COLO668 (cell line): ENCODE measurements around the gene RBM11.
A peak's percentile ranks its signal among the peaks of the same experiment; 100 is the strongest.
"Not testable (repeated sequence)": the region's sequence is repeated elsewhere in the genome, so short reads cannot be mapped to it uniquely, and the experiment has no call there.

ENCODE experiments used
- DNase-seq: peaks from one replicate; lab custom pipeline; 2025; ENCODE audit not compliant: unreplicated experiment; lab: John Stamatoyannopoulos, UW

RBM11 gene, protein sequence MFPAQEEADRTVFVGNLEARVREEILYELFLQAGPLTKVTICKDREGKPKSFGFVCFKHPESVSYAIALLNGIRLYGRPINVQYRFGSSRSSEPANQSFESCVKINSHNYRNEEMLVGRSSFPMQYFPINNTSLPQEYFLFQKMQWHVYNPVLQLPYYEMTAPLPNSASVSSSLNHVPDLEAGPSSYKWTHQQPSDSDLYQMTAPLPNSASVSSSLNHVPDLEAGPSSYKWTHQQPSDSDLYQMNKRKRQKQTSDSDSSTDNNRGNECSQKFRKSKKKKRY

DNA sequence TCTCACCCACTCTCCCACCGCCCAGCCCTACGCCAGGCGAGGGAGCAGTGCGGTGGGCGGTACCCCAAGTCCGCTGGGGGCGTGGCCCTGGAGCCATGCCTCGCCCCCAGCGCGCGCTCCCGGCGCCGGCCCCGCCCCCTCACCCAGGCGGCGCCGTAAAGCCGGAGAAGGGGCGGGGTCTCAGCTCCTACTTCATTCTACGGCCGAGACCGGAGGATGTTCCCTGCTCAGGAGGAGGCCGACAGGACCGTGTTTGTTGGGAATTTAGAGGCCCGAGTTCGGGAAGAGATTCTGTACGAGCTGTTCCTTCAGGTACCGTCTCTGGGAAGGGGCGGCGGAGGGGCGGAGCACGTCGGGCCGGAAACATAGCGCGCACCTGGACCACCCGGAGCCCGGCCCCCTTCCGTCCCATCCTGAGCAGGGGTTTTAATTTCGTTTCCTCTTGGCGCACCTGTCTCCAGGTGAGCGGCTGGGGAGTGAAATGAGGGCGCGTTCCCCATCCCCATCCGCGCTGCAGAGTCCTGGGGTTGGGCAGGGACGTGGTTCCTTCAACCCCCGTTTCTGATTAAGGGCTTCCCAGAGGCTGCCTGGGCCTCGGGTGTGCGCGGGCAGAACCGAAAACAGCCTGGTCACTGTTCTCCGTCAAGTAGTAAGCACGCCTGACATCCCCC lies at the start of gene RBM11:
RBM11 (plus strand) TSS at position 187 of the 671 bp plus-strand sequence; CDS start at position 217, 30 bp downstream.
- DNase-seq, result peak; percentile 92

DNA sequence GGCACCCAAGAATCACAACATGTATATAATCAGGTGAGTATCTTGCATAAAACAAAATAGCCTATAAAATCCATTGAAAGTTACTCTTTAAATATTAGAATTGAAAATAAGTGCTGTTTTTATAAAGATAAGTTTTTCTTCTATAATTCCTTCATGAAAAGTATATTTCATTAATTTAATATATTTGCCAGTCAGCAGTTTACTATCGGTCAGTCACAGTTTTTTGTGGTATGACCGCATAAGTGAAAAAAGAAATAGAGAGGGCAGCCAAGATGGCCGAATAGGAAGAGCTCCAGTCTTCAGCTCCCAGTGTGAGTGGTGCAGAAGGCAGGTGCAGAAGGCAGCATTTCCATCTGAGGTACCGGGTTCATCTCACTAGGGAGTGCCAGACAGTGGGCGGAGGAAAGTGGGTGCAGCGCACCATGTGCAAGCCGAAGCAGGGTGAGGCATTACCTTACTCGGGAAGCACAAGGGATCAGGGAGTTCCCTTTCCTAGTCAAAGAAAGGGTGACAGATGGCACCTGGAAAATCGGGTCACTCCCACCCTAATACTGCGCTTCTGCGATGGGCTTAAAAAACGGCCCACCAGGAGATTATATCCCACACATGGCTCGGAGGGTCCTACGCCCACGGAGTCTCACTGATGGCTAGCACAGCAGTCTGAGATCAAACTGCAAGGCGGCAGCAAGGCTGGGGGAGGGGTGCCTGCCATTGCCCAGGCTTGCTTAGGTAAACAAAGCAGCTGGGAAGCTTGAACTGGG lies 49.3 kb upstream of the RBM11 start:
- DNase-seq, result not testable (repeated sequence)

DNA sequence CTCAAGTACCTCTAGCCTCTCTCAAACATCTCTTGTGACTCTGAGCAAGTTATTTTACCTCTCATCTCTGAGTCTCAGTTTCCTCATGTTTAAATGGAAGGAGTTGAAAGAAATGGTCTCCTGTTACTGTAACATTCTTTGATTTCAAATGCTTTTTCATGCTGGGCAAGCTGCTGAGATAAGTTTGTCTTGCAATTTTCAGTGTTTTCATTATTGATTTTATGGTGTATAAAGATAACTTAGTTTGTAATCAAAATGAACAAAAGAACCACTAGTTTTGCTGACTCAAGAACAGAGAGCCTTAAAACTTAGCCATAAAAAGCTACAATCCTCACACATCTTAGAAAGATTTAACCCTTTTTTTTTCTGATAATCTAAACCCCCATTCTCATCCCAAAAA lies 9.7 kb upstream of the RBM11 start:
- DNase-seq, result no peak

DNA sequence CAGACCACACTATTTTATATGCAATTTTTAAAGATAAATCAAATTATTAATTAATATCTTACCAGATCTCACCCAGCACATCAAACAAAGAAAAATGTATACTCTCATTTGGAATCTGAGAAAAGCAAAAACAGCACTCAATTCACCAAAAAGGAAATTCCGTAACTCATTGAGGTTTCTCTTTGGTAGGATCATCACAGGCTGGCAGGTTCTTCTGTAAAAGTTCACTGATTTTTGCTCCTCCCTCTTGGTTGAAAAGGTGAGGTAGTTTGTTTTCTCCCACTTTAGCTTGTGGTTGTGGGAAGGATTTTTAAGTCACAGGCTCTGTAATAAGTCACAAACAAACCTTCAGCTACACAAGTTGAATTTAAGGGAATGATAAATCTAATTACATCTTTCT lies 5.2 kb upstream of the RBM11 start, which contains the start of gene LIPI:
LIPI (minus strand) TSS at position 218 of the 400 bp plus-strand sequence; CDS start at position 108, 110 bp downstream.
- no peak for DNase-seq

DNA sequence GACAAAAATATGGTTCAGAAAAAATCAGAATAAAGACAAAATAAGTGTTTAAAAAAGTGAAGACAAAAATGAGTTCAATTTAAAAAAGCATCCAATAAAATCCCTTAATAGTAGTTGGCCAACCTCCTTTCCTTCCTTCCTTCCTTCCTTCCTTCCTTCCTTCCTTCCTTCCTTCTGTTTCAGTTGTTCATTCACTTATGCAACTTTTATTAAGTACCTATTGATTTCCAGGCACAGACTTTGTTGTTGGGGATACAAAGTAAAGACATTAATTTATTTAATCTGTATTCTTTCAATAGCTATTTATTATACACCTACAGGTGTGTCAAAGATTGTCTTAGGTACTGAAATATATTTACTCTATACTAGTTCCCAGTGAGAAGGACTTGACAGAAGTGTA lies 2.8 kb upstream of the RBM11 start:
- DNase-seq, result no peak

DNA sequence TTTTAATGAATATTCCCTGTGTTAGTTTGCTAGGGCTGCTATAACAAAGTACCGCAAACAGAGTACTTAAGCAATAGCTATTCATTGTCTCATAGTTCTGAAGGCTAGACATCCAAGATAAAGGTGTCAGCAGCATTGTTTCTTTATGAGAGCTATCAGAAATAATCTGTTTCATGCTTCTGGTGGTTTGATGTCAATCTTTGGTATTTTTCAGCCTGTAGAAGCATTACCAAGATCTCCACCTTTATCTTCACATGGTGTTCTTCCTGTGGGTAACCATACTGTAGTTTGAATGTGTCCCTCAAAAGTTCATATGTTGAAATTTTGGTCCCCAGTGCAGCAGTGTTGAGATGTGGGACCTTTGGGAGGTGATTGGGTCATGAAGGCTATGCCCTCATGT lies 7.4 kb downstream of the RBM11 start:
- no peak for DNase-seq

DNA sequence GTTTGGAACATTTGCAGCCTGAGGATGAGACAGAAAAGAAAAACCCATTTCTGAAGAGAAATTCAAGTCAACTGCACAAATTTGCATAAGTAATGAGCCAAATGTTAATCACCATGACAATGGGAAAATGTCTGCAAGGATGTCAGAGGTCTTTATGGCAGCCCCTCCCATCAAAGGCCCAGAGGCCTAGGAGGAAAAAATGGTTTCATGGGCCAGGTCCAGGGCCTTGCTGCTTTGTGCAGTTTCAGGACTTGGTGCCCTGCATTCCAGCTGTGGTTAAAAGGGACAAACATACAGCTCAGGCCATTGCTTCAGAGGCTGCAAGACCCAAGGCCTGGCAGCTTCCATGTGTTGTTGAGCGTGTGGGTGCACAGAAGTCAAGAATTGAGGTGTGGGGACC lies 13.4 kb downstream of the RBM11 start:
- DNase-seq, result no peak

DNA sequence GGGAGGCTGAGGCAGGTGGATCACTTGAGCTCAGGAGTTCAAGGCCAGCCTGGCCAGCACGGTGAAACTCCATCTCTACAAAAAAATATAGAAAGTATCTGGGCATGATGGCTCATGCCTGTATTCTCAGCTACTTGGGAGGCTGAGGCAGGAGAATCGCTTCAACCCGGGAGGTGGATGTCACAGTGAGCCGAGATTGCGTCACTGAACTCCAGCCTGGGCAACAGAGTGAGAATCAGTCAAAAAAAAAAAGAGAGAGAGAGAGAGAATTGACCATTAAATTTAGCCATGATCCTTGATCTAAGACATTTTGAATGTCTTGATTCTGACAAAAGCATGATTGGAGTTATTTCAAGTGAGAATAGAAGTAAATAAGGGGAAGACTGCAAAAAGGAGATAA lies 19.1 kb downstream of the RBM11 start:
- no peak for DNase-seq

DNA sequence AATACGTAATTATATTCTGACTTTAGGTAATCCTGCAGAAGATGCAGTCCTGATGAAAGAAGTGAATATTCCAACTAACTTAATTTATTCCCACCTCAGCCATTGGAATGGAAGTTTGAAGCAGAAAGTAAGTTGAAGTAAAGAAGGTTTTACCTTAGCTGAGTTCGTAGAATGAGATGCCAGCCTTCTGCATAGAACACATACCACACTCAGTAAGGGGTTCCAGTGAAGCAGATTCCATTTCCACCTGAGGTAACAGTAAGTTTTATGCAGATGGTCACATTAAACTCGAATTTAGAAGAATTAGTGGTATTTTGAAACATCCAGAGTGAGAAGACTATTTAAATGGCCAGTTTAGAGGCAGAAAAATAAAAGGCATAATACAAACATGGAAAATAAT lies 20.2 kb downstream of the RBM11 start:
- no peak for DNase-seq

DNA sequence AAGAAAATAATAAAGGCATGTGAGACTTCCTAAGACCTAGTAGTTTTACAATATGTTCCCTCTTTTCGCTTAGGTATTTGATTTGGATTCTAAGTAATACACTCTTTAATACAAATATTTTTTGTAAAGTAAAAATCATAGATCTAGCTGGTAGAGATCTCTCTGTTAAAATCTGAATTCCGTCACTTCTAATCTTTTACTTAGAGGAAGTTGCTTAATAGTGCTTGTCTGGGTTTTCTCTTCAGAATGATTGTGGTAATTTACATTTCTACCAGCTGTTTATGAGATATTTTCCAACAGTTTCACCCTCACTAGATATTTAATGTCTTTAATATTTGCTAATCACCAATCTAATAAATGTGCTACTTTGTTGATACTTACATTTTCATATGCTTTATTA lies 23.3 kb downstream of the RBM11 start:
- DNase-seq, result no peak

DNA sequence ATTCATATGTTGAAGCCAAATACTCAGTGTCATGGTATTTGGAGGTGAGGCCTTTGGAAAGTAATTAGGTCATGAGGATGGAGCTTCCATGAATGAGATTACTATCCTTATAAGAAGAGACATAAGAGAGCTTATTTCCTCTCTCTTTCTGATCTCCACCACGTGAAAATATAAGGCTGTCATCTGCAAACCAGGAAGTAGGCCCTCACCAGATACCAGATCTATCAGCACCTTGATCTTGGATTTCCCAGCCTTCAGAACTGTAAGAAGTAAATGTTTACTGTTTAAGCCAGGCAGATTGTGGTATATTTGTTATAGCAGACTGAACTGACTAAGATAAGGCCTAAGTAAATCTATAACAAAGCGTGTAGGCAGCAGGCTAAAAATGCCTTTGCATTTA lies 25.3 kb downstream of the RBM11 start:
- DNase-seq, result no peak

DNA sequence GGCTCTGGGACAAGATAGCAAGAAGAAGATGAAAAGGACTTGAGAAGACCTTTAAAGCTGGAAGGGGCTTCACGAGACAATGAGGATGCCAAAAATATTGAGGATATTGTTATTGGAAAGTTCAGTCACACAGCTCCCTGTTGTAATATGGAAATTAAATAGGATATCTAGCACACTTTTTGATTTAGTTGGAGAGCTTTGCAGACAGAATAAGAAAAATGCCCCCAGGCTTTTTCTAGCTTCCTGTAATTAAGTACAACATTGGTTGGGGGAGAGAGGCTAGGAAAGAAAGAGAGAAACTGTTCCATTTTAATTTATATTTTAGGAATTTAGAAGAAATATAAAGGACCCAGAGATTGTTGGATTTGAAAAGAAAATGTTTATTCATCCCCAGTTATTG lies 27.5 kb downstream of the RBM11 start:
- no peak for DNase-seq

DNA sequence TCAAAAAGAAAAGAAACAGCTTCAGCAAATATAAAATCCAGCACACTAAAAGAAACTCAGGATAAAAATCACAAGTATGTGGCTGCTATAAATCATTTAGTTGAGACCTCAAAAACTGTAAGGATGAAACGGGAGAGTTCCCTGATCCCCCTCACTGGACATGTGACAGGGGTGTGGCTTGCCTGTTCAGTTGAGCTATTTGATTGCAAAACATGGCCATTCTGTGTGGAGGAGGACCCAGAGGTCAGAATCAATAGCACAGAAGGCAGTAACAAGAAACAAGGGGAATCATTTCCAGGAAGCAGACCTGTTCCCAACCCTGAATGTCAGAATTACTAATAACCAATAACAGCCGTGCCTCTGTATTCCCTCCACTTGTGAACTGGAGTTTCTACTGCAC lies 27.9 kb downstream of the RBM11 start:
- DNase-seq, result no peak

DNA sequence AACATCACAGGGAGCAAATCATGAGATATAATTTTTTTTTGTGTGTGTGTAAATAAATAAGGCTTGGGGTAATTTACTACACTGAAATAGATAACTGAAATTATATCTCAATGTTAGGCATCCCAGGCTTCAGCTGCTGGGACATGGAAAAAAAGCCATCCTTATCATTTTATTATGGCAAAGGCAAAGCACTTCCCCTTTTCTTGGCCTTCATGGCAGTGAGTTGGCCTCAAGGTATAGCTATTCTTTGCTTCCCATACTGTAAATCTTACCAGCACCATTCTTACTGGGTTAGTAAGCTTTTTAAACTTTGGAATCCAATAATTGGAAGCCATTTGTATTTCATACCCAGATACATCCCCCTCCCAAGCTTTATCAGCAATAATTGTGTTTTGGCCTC lies 29.0 kb downstream of the RBM11 start:
- no peak for DNase-seq

DNA sequence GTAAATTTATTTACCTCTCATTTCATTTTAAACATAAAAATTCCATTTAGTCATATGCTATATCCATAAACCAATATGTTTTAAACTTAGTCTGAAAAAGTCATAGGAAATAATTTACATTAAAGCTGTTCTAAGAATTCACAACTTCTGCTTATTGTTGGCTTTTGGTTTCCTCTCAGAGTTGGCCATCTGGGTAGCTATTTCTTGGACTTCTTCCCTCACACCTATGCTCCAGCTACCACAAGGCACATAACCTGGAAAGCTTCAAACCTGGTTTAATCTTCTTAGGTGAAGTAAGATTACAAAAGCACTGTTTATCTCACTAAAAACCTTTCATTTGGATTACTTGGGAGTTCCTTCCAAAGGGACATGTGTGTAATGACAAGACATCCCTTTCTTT lies 29.8 kb downstream of the RBM11 start:
- no peak for DNase-seq

DNA sequence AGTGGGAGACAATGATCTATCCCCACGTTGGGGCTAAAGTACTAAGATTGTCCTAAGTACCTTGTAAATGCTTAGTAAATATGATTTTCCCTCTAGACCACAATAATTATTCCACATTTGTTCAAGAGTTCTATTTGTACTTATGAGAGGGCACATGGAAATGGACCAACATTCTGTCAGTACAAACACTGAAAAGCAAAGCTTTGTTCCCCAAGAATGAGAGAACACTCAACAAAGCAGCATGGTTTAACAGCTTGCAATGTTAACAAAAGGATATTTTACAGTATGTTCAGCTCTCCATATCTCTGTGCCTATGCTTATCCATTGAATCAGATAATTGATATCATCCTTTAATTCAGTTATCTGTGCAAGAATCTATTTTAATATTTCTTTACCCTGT lies 35.4 kb downstream of the RBM11 start:
- DNase-seq, result no peak

DNA sequence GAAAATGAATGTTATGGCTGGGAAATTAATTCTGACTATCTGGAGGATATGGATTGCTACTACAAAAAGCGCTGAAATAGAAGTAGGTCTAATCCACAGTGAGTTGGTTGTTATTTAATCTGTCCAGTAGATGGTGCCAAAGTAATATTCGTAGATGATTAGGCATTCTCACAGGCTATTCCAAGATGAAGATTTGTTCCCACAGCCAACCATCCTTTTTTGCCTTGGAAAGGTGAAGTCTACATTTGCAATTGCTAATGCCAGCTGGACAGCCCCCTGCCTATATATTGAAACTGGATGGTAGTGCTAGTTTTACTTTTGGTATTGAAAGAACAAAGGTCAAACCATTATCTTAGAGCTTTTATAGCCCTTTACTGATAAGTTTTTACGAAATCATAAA lies 43.8 kb downstream of the RBM11 start:
- no peak for DNase-seq

DNA sequence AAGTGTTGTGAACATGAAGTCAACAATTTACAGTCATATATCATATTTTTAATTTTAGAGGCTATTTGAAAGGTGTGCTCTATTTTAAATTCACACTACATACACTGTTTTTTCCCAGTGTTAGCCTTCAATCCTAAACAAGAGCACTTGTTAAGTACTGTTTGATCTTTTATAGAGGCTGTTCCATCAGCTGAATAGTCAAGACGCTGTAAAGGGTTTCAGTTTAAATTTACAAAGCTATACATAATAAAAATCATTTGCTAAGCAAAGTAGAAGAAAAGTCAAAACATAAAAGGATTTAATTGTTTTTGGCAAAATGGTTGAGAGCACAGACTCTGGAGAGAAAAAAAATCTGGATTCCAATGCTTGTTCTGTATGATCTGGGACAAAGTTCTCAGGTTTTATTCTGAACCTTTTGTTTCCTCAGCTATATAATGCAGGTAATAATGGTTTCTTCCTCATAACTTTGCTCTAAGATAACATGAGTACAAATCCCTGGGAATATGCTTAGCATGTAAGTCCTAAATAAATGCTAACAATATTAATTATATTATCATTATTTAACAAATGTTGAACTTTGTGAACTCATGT lies 44.3 kb downstream of the RBM11 start:
- no peak for DNase-seq

DNA sequence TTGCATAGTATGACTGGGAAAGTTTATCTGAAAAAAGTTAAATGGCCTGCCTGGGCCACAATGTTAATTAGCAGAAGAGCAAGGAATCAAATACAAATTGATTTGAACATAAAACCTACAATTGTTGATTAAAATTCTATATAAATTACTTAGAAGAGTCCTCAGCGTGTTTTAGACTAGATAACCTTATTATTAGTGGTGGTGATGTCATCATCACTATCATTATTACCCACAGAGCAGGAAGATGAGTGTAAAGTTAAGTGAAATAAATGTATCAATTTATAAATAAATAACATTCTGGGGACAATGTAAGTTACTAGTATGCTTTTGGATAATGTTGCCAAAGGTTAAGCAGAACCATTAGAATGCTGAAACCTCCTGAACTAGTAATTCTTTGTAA lies 46.1 kb downstream of the RBM11 start:
- DNase-seq, result no peak

DNA sequence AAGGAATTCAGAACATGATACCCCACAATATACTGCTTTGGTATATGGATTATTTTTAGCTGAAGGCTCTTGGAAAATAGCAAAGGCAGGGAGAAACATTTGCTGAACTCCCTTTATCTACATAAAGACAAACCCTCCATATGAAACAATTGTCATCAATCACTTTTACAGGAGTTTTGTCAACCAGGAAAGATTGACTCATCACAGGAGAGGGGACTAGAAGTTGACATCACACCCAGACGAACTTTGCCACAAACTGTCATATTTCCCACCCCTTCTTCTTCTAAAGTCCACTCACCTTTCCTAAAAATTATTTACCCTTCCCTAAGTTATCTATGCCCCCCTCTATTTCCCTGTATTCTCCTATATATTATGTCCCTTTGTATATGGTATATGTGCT lies 47.9 kb downstream of the RBM11 start:
- DNase-seq, result no peak

DNA sequence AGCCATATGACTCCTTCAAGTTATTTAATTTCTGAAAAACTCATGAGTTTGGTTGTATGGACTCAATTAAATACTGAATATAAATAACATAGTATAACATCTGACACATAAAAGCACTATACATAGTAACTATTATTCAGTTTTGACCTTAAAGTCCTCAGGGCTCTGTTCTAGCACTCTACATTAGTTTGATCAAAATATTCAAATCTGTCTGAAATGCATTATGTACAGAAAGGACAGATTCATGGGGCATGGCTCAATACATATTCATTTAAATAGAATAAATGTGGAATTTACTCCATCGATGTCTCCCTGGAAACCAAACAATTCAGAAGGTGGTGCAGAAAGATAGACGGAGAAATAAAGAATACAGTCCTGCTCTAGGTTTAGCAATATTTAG lies 49.1 kb downstream of the RBM11 start:
- no peak for DNase-seq

DNA sequence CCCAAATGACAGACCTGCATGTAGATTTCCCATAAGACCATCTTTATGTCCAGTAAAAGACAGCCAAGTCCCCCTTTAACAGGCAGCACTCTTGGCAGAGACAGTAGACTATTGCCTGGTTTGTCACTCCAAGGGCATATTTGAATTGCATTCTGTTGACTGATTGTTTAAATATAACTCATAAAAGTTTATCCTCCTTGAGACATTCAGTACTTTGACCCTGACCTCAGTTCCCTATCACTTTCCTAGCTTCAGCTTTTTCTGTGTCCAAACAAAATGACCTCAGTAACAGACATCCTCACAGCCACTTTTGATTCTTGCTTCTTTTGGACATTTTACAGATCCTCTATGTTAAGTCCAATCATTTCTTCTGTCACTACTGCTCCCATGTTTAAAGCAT lies 51.1 kb downstream of the RBM11 start:
- no peak for DNase-seq
